HUDEP-2 (cell line): ENCODE measurements around the gene SLC4A7.

Experiments
- DNase-seq, 76 experiments: peaks; one replicate each; lab custom pipeline; 2025; ENCODE audit not compliant: unreplicated experiment in 76 of 76; lab: John Stamatoyannopoulos, UW

SLC4A7 gene

GRCh38 chr3:27326629-27327545, 157.3 kb downstream of the SLC4A7 start:
- DNase-seq, result no peak

- no peak for DNase-seq
Measured at GRCh38 chr3:27326202-27326601, 158.0 kb downstream of the SLC4A7 start.

GRCh38 chr3:27325419-27325818, 158.8 kb downstream of the SLC4A7 start:
- DNase-seq, result no peak

- no peak for DNase-seq
Measured at GRCh38 chr3:27324686-27325085, 159.5 kb downstream of the SLC4A7 start.

- DNase-seq, result no peak
Measured at GRCh38 chr3:27323087-27323570, 161.1 kb downstream of the SLC4A7 start.
